Measurements from ENCODE around the gene CSDE1.

Gene CSDE1

GRCh38 chr1:114700036-114700600 lies 57.7 kb downstream of the CSDE1 start:
- DNase-seq = no peak

DNA sequence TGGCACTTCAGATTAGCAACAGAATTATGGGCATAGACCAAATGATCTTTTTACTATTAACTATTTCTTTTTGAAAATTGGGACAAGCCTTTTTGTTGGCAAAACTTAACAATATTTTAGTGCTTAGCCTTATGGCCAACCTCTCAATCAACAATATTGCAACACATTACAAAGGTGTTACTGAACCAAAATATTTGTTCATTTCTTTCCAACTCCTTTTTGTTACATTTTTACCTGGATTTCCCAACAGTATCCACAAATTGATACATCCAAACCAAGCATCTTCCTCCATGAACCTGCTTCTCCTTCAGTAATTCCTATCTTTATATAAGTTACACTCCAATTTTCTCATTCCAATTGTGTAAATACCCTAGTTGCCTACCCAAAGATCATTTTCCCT lies 61.0 kb downstream of the CSDE1 start:
- DNase-seq = no peak

DNA sequence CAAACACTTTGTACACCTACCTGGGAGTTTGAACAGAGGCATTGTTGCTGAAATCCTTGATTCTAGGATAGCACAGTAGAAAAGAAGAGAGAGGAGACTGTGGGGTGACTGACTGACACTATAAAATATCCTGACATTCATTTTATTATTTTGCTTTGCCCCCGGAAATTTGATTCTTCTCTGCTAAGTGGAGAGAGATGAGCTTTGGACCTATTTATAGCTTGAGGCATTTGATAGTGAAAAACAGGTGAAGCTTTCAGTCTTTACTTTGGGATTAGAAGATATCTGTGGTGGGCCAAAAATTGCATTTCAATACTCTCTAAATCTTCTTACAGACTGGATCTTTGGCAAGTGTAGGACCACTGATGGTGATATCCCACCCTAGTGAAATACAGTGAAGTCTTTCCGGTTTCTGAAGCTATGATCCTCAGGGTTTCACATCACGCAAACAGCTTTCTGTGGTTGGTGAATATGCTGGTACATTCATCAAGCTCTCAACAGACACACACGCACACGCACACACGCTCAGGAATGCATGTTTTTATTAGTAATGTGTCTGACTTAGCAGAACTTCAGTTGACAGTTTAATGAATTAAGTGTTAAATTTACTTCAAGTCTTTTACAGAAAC lies 62.2 kb downstream of the CSDE1 start, which contains the start of gene AMPD1:
Gene AMPD1 (minus strand): TSS at position 117 of the 629 bp plus-strand sequence. CDS start 75 bp downstream, at position 42.
- no peak for DNase-seq

- no peak for DNase-seq
These were observed 63.1 kb downstream of the CSDE1 start for GRCh38 chr1:114694540-114695310.

- DNase-seq = no peak
These were observed 64.8 kb downstream of the CSDE1 start for GRCh38 chr1:114692947-114693346.

GRCh38 chr1:114691061-114691460 lies 66.7 kb downstream of the CSDE1 start:
- DNase-seq = no peak

- no peak for DNase-seq
These were observed 67.6 kb downstream of the CSDE1 start for GRCh38 chr1:114690148-114690547.

DNA sequence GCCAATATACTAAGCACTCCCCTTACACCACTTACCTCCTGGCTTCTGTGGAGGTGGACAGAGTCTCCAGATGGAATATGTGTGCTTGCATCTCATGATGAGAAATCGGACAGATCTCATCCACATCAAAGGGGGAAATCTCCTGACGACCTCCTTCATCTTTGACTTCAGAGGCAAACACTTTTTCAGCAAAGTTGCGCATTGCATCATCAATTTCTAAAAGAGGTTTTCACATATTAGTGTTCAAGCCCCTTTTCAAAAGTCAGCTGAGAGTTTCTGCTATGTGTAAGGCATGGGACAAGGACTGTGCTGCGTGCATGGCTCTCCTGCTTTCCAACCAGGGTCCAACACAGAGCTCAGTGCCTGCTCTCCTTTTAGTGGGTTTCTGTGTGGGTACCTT lies 69.3 kb downstream of the CSDE1 start:
- DNase-seq = no peak

DNA sequence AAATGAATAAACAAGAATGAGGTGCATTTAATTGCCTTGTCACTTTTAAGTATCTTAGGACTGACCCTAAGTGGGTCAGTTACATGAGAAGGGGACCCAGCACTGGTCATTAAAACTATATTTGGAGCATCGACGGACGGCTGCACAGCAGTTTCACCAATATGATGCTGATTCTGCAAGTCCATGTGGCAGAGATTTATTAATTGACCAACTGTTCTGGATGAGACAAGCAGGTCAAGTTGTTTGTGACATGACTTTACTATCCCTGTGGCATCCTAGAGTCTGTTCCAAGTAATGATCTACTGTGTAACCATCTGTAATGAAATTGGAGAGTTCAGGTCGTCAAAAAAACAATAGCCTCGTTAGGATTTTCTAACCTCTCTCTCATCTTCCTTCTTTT lies 71.9 kb downstream of the CSDE1 start:
- no peak for DNase-seq

- DNase-seq = no peak
These were observed 80.1 kb downstream of the CSDE1 start for GRCh38 chr1:114677691-114678090.

GRCh38 chr1:114676115-114676514 lies 81.7 kb downstream of the CSDE1 start:
- DNase-seq = no peak

DNA sequence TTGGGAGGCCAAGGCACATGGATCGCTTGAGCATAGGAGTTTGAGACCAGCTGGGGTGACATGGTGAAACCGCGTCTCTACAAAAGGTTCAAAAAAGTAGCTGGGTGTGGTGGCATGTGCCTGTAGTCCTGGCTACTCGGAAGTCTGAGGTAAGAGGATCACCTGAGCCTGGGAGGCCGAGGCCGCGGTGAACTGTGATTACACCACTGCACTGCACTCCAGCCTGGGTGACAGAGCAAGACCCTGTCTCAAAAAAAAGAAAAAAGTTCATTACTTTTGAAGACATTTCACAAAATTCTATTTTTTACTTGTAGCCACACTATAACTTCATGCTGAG lies 85.9 kb downstream of the CSDE1 start:
- DNase-seq = no peak

DNA sequence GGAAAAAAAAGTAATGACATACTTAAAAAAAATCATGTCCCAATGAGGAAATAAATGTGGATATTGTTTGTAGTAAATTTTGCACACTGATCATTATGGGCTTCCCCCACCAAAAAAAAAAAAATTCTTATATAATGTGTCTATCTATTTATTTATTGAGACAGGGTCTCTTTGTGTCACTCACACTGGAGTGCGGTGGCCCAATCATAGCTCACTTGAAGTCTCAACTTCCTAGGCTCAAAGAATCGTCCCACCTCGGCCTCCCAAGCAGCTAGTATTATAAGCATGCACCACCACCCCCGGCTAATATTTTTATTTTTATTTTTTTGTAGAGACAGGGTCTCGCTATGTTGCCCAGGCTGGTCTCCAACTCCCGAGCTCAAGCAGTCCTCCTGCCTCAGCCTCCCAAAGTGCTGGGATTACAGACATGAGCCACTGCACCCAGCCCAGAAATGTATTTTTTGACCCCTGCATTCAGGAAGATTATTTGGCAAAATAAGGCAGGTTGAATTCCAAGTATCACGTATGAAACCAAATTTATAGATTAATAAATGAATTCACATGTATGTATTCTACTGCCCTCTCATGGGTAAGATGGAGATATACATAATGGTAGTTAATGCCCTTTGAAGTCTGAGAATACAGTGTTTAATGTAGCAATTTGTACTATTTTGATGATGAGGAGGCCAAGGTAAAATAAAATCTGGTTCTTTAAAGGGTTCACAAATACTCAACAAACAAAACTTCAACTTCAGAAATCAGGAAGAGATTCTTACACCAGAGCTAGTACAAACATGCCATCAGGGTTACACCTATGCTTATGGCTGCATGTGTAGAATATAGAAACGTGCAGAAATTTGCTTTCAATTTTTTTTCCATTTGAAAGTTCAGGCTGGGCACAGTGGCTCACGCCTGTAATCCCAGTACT lies 86.5 kb downstream of the CSDE1 start:
- DNase-seq = no peak

DNA sequence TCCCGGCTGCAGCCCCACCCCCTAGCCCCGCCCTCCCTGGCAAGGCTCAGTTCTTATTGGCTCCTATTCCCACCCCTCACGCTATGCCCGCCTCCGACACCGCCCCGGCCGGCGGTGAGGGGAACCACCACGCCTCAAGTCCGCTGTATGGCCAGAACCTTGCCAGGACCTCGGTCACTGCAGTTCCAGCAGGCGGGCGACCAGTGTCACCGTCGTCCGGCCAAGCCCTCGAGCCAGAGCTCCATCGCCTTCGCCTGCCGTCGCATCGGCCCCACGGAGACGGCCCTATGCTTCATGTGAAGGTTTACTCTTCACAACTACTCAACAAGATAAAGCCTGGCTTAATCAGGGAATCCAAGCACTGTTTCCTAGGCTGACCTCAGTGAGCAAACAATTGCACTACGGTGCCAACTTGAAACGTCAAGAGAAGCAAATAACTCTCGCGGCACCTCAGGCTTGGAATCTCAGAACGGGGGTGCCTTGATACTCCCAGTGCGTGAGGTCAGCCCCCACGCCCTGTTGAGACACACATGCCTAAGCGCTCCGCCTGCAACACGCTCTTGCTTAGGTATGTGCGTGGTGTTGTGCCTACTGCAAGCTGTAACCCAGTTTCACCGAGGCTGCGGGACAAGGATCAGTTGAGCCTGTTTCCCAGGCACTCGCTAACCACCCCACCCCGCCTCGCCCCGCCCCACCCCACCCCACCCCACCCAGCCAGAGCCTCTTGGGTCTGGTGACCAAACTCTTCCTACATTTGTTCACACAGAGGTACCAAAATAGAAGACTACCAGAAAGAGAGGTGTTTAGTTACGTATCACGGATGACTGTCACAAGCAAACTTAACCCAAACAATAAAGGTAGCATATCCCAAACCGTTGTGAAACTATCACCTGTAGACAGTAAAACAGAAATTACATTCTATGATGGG lies 87.4 kb downstream of the CSDE1 start:
- DNase-seq = peak; percentile 19

DNA sequence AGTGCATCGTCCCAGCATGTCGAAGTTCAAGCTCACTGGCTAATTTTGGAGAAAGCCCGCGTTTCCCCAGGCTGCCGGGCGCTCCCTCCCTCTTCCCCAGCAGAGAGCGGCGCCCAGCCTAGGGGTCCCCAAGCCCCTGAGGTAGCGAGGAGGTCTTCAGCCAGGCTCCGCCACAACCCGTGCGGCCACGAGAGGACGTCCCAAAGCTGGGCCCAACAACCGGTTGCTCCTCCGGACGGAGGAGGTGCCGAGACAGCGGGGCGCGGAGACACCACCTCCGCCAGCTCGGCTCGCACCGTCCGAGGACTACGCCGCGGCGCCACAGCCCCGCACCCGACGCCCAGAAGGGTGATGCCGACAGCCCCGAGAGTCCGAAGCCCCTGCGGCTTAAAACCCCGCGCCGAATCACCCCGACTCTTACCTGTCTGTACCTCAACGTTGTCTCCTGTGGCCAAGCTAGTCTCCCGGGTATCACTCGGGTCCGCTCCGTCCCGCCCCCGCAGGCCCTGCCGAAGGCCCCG lies 88.2 kb downstream of the CSDE1 start, which contains the start of gene DENND2C:
Gene DENND2C (minus strand): TSS at position 488 of the 521 bp plus-strand sequence. CDS start 44,065 bp downstream, outside the sequence.
- DNase-seq = no peak

GRCh38 chr1:114668784-114669561 lies 88.8 kb downstream of the CSDE1 start:
- no peak for DNase-seq

- DNase-seq = no peak
These were observed 89.4 kb downstream of the CSDE1 start for GRCh38 chr1:114668373-114668772.

DNA sequence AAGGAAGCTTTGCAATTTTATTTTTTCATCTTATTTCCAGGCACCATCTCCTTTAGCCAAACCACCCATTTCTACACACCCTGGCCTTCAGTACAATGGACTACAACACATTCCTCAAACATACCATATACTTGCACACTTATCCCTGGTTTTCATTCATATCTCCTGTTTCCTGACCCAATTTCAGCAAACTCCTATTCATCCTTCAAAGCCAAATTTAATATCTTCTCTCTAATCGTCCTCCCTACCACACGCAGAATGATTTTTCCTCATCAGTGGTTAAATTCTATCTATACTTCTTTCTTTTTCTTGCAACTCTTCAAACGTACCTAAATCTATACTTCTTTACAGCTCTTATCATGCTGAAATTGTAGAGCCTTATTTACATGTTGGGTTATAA lies 90.8 kb downstream of the CSDE1 start:
- no peak for DNase-seq

All from SIG-M5 (cell line).